ENCODE data around the gene TDRD10. TPM values are rescaled to one million over a fixed set of nuclear protein-coding genes. Genes with fewer than 3 reads are reported as not detected.
A peak's percentile ranks its signal among the peaks of the same experiment; 100 is the strongest.
"Not testable (repeated sequence)": the region's sequence is repeated elsewhere in the genome, so short reads cannot be mapped to it uniquely, and the experiment has no call there.

TDRD10 gene
- total RNA-seq, 1 donor from 2014 or later: 2.6 TPM

- Histone ChIP-seq H3K27ac (replicated peaks) (peak overlapping the region; percentile 56), H3K4me1 (peaks cover 46% of the 10 kb centered on the region), H3K4me3 (no peak overlapping the region), H3K27me3 (ENCODE audit: low read depth) (no peaks in the 10 kb centered on the region), H3K9me3 (replicated peaks) (no peaks in the 10 kb centered on the region), H3K36me3 (peaks cover 19% of the 10 kb centered on the region)
- intact Hi-C loops (cut with micrococcal nuclease): loop anchor here (5.0 kb wide), 1 partner anchor 66 kb away; no protein-coding TSS in a partner anchor
- no peak for DNase-seq
- no peak for TF ChIP-seq CTCF (IDR thresholded peaks at IDR 0.05; ENCODE audit: borderline replicate concordance)
These were observed 21.0 kb upstream of the TDRD10 start for GRCh38 chr1:154481053-154481452.

GRCh38 chr1:154483941-154484803, 17.8 kb upstream of the TDRD10 start:
- H3K27ac ChIP-seq (replicated peaks): peak overlapping the region; percentile 90
- DNase-seq: no peak
- H3K4me1 ChIP-seq: peaks cover 75% of the 10 kb centered on the region
- no peaks in the 10 kb centered on the region for H3K9me3 ChIP-seq (replicated peaks)
- H3K27me3 ChIP-seq (ENCODE audit: low read depth): no peaks in the 10 kb centered on the region
- H3K36me3 ChIP-seq: peaks cover 39% of the 10 kb centered on the region
- intact Hi-C loops (cut with micrococcal nuclease): loop anchor here (5.0 kb wide), 1 partner anchor 63 kb away; no protein-coding TSS in a partner anchor
- TF ChIP-seq CTCF (IDR thresholded peaks at IDR 0.05; ENCODE audit: borderline replicate concordance): peak; percentile 14
- H3K4me3 ChIP-seq: peak overlapping the region; percentile 12

GRCh38 chr1:154485106-154485505, 16.9 kb upstream of the TDRD10 start:
- H3K27me3 ChIP-seq (ENCODE audit: low read depth): no peaks in the 10 kb centered on the region
- no peak for TF ChIP-seq CTCF (IDR thresholded peaks at IDR 0.05; ENCODE audit: borderline replicate concordance)
- H3K4me1 ChIP-seq: peaks cover 76% of the 10 kb centered on the region
- H3K27ac ChIP-seq (replicated peaks): peak overlapping the region; percentile 94
- no peak overlapping the region for H3K4me3 ChIP-seq
- H3K36me3 ChIP-seq: peaks cover 39% of the 10 kb centered on the region
- DNase-seq: peak; percentile 50
- intact Hi-C loops (cut with micrococcal nuclease): no loop called here
- H3K9me3 ChIP-seq (replicated peaks): no peaks in the 10 kb centered on the region

GRCh38 chr1:154485910-154486496, 16.0 kb upstream of the TDRD10 start:
- Histone ChIP-seq H3K9me3 (replicated peaks) (no peaks in the 10 kb centered on the region), H3K4me1 (peaks cover 76% of the 10 kb centered on the region), H3K4me3 (peak overlapping the region; percentile 10), H3K27ac (replicated peaks) (peak overlapping the region; percentile 94), H3K27me3 (ENCODE audit: low read depth) (no peaks in the 10 kb centered on the region), H3K36me3 (peaks cover 39% of the 10 kb centered on the region)
- DNase-seq: no peak
- intact Hi-C loops (cut with micrococcal nuclease): no loop called here
- no peak for TF ChIP-seq CTCF (IDR thresholded peaks at IDR 0.05; ENCODE audit: borderline replicate concordance)

GRCh38 chr1:154486756-154487155, 15.3 kb upstream of the TDRD10 start:
- Histone ChIP-seq H3K4me3 (peak overlapping the region; percentile 10), H3K36me3 (peaks cover 39% of the 10 kb centered on the region), H3K27ac (replicated peaks) (peak overlapping the region; percentile 94), H3K4me1 (peaks cover 79% of the 10 kb centered on the region)
- DNase-seq; intact Hi-C loops (cut with micrococcal nuclease); H3K9me3 ChIP-seq (replicated peaks); H3K27me3 ChIP-seq (ENCODE audit: low read depth): not testable (repeated sequence)

GRCh38 chr1:154488922-154489321, 13.1 kb upstream of the TDRD10 start:
- Histone ChIP-seq H3K36me3 (peaks cover 29% of the 10 kb centered on the region), H3K4me3 (no peak overlapping the region), H3K27ac (replicated peaks) (peak overlapping the region; percentile 94), H3K4me1 (peaks cover 87% of the 10 kb centered on the region), H3K9me3 (replicated peaks) (no peaks in the 10 kb centered on the region), H3K27me3 (ENCODE audit: low read depth) (no peaks in the 10 kb centered on the region)
- DNase-seq: no peak
- intact Hi-C loops (cut with micrococcal nuclease): no loop called here
- TF ChIP-seq CTCF (IDR thresholded peaks at IDR 0.05; ENCODE audit: borderline replicate concordance): no peak

Measured in left ventricle myocardium inferior (tissue), 1 donor.